Measurements from ENCODE around the gene NT5C1A. TPM values are rescaled to one million over a fixed set of nuclear protein-coding genes. Genes with fewer than 3 reads are reported as not detected.

Gene NT5C1A
- total and polyA plus RNA-seq, 8 donors, result 0.07 to 4.5 (median 1.2) TPM

DNA sequence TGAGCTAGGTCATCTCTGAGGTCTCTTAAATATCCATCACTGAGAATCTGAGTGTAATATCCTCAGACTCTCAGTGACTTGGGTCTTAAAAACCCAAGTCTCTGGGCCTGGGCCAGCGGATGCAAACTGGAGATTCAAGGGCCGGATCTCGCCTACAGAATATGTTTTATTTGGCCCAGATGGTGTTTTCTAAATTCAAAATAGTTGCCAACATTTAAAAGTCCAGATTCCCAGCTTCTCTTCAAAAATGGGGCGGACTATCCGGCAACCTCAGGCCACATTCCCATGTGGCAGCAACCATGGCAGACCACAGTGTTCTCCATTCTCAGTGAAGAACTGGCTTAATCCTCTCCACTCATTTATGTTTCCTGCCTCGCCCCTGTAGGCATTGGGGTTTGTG lies 19.8 kb downstream of the NT5C1A start:
- intact Hi-C loops (cut with DNase I), result loop anchor here in 2 of 3 donors (5.0 to 10.0 kb wide), 2 partner anchors 45 to 57 kb away; no protein-coding TSS in a partner anchor
- FAIRE-seq, result no peak
- no peak overlapping the region for H3K27ac ChIP-seq
- no peaks in the 10 kb centered on the region for H3K9me3 ChIP-seq
- H3K36me3 ChIP-seq, result no peaks in the 10 kb centered on the region
- TF ChIP-seq, protein P1, sequence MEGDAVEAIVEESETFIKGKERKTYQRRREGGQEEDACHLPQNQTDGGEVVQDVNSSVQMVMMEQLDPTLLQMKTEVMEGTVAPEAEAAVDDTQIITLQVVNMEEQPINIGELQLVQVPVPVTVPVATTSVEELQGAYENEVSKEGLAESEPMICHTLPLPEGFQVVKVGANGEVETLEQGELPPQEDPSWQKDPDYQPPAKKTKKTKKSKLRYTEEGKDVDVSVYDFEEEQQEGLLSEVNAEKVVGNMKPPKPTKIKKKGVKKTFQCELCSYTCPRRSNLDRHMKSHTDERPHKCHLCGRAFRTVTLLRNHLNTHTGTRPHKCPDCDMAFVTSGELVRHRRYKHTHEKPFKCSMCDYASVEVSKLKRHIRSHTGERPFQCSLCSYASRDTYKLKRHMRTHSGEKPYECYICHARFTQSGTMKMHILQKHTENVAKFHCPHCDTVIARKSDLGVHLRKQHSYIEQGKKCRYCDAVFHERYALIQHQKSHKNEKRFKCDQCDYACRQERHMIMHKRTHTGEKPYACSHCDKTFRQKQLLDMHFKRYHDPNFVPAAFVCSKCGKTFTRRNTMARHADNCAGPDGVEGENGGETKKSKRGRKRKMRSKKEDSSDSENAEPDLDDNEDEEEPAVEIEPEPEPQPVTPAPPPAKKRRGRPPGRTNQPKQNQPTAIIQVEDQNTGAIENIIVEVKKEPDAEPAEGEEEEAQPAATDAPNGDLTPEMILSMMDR (IDR thresholded peaks at IDR 0.05), result no peak
- 75 to 86% methylated on average over 6 of the region's 6 CpGs for WGBS, 2 donors
- DNase-seq, result no peak
- peaks cover 5 to 19% (median 15%) of the 10 kb centered on the region in 3 donors for H3K4me1 ChIP-seq
- no peak overlapping the region for H3K4me3 ChIP-seq
- no peak for ATAC-seq
- no peaks in the 10 kb centered on the region for H3K27me3 ChIP-seq

DNA sequence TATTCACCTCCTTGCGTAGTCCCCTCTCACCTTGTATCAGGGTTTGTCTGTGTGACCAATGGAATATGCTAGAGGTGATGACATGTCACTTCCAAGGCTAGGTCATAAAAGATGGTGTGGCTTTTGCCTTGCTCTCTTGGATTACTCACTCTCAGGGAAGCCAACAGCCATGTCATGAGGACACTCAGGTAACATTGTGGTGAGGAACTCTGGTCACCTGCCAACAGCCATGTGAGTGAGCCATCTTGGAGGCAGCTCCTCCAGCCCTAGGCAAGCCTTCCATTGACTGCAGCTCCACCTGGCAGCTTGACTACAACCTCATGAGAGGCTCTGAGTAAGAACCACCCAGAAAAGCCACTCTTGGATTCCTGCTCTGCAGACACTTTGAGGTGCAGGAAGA lies 21.5 kb downstream of the NT5C1A start:
- Histone ChIP-seq H3K4me3 (no peak overlapping the region), H3K27me3 (no peaks in the 10 kb centered on the region), H3K4me1 (peaks cover 15 to 28% (median 27%) of the 10 kb centered on the region in 3 donors), H3K36me3 (no peaks in the 10 kb centered on the region), H3K9me3 (no peaks in the 10 kb centered on the region), H3K27ac (no peak overlapping the region)
- ATAC-seq (no peak), FAIRE-seq (no peak), DNase-seq (no peak)
- TF ChIP-seq, protein P1 (IDR thresholded peaks at IDR 0.05), result no peak
- 97 to 100% methylated on average over 1 of the region's 1 CpG for WGBS, 2 donors
- intact Hi-C loops (cut with DNase I), result loop anchor here in 2 of 3 donors (5.0 to 10.0 kb wide), 2 partner anchors 43 to 56 kb away; no protein-coding TSS in a partner anchor

DNA sequence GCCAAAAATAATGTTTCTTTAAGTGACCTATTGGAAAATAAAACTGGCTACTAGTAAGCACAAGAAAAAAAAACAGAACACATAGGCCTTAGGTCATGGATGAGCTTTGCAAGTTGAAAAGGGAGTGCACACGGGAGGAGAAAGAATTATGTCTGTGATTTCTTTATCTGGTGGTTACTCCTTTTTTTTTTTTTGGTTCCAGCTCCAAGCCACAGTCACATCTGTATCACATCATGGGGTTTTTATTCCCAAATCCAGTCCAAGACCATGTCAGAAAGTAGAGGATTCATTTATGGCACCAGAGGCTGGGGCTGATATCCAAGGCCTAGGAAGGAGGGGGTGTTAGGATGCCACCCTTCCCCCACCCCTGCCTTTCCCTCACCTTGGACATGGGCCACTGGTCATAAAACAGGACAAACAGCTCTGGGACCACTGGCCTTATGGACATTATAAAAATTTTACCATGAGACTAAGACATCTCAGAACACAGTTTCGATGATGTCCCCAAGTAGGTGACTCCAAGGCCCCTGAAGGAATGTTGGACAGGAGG lies 22.2 kb downstream of the NT5C1A start:
- WGBS, 2 donors, result 93 to 94% methylated on average over 2 of the region's 2 CpGs
- no peak overlapping the region for H3K4me3 ChIP-seq
- H3K4me1 ChIP-seq, result peaks cover 22 to 34% (median 33%) of the 10 kb centered on the region in 3 donors
- FAIRE-seq (no peak), DNase-seq (no peak), ATAC-seq (no peak)
- TF ChIP-seq, protein P1 (IDR thresholded peaks at IDR 0.05), result no peak
- H3K27me3 ChIP-seq, result no peaks in the 10 kb centered on the region
- H3K27ac ChIP-seq, result no peak overlapping the region
- H3K9me3 ChIP-seq, result no peaks in the 10 kb centered on the region
- intact Hi-C loops (cut with DNase I), result loop anchor here in 2 of 3 donors (5.0 to 10.0 kb wide), 2 partner anchors 42 to 55 kb away; no protein-coding TSS in a partner anchor
- no peaks in the 10 kb centered on the region for H3K36me3 ChIP-seq

DNA sequence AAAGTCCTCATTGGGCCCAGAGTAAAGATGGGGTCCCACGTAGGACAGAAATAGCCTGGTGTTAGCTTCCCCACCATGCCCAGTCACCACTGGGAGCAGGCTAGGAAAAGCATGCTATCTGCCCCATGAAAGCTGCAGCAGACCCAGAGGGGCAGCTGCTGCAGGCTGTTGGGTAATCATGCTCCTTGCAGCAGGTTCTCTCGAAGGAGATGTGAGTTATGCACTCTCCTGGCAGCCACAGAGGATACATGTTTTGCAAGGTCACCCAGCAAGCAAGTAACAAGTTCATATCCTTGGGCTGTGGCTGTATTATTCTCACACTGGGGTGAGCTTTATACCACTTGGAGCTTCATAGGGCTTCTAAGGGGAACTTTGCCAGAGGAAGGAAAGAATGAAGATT lies 23.4 kb downstream of the NT5C1A start:
- TF ChIP-seq, protein P1 (IDR thresholded peaks at IDR 0.05), result no peak
- 36 to 42% methylated on average over 2 of the region's 2 CpGs for WGBS, 2 donors
- no peak for FAIRE-seq
- H3K27ac ChIP-seq, result peak overlapping the region in 2 of 4 donors; percentile 87 to 91
- H3K27me3 ChIP-seq, result no peaks in the 10 kb centered on the region
- no peak for ATAC-seq
- no peak for DNase-seq
- H3K4me1 ChIP-seq, result peaks cover 22 to 34% (median 33%) of the 10 kb centered on the region in 3 donors
- intact Hi-C loops (cut with DNase I), result no loop called here
- H3K9me3 ChIP-seq, result no peaks in the 10 kb centered on the region
- no peaks in the 10 kb centered on the region for H3K36me3 ChIP-seq
- H3K4me3 ChIP-seq, result no peak overlapping the region

DNA sequence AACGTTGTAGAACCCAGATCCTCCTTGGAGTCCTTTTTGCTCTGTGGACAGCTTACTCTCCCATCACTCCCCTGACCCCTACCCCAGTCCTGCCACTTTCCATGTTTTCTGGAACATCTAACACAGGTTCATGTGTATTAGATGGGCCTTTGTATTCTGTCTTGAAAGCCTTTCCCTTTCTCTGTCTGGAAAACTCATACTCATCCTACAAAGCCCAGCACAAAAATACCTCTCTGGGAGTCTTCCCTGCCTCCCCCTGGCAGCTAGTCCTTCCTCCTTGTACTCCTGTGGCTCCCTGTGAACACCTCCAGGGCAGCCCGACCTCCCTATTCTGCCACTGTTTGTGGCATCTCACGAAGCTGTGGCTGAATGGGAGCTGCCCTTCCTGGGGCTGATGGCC lies 24.7 kb downstream of the NT5C1A start:
- TF ChIP-seq, protein P1 (IDR thresholded peaks at IDR 0.05), result no peak
- peaks cover 22 to 33% (median 29%) of the 10 kb centered on the region in 3 donors for H3K4me1 ChIP-seq
- H3K9me3 ChIP-seq, result no peaks in the 10 kb centered on the region
- H3K4me3 ChIP-seq, result no peak overlapping the region
- ATAC-seq (no peak), DNase-seq (no peak), FAIRE-seq (no peak)
- WGBS, 2 donors, result 57 to 60% methylated on average over 3 of the region's 3 CpGs
- H3K27ac ChIP-seq, result peak overlapping the region; percentile 48 to 91 (median 88)
- intact Hi-C loops (cut with DNase I), result no loop called here
- H3K27me3 ChIP-seq, result no peaks in the 10 kb centered on the region
- H3K36me3 ChIP-seq, result no peaks in the 10 kb centered on the region
